Measurements from ENCODE around the gene LTB. TPM values are rescaled to one million over a fixed set of nuclear protein-coding genes. Genes with fewer than 3 reads are reported as not detected.

The LTB gene
- total and polyA plus RNA-seq, 2 of the 13 experiments (the other 11 are each of a cell fraction or from before 2014, with no cell fraction given) = 0.09 to 0.22 TPM

GRCh38 chr6:31541658-31542521 is 40.3 kb downstream of the LTB start, which contains the start of gene DDX39B (continued):
- peak; percentile 36; the same call in 1 of the 2 replicates for TF ChIP-seq ZBTB2 (CRISPR knock-in tag; IDR thresholded peaks at IDR 0.05; ENCODE audit: low read depth)
- peak; percentile 57; the same call in 1 of the 2 replicates for TF ChIP-seq ZNF317 (CRISPR knock-in tag; IDR thresholded peaks at IDR 0.05)
- peak; percentile 27 for TF ChIP-seq HNRNPLL (IDR thresholded peaks at IDR 0.05; ENCODE audit: low read depth, low read length, poor library complexity, severe bottlenecking)
- peak; percentile 67 for TF ChIP-seq POGZ (CRISPR knock-in tag; IDR thresholded peaks at IDR 0.05)
- TF ChIP-seq MXD1 (CRISPR knock-in tag; IDR thresholded peaks at IDR 0.05) = peak; percentile 47
- peak; percentile 73; the same call in 1 of the 2 replicates for TF ChIP-seq ZFP36L1 (CRISPR knock-in tag; IDR thresholded peaks at IDR 0.05)
- TF ChIP-seq KMT2A (CRISPR knock-in tag; IDR thresholded peaks at IDR 0.05) = peak; percentile 67
- peak; percentile 95 for TF ChIP-seq THRA (CRISPR knock-in tag; IDR thresholded peaks at IDR 0.05; ENCODE audit: borderline replicate concordance)
- TF ChIP-seq ARNT (IDR thresholded peaks at IDR 0.05) = no peak
- peak; percentile 63; the same call in 1 of the 2 replicates for TF ChIP-seq AHDC1 (CRISPR knock-in tag; IDR thresholded peaks at IDR 0.05; ENCODE audit: borderline replicate concordance)
- TF ChIP-seq SPEN (CRISPR knock-in tag; IDR thresholded peaks at IDR 0.05; ENCODE audit: low read depth) = peak; percentile 100
- TF ChIP-seq SATB2 (CRISPR knock-in tag; IDR thresholded peaks at IDR 0.05) = no peak; the same call in none of the 2 replicates
- TF ChIP-seq STAT5B (CRISPR knock-in tag; IDR thresholded peaks at IDR 0.05) = peak; percentile 86; the same call in 1 of the 2 replicates
- 0 out of 2 replicates have a peak, but pooled peaks have one; percentile 28 for TF ChIP-seq KDM3A (CRISPR knock-in tag; IDR thresholded peaks at IDR 0.05; ENCODE audit: low read depth)
- TF ChIP-seq ZNF570 (CRISPR knock-in tag; IDR thresholded peaks at IDR 0.05; ENCODE audit: borderline replicate concordance) = 0 out of 2 replicates have a peak, but pooled peaks have one; percentile 38
- peak; percentile 40; the same call in 1 of the 2 replicates for TF ChIP-seq ZNF510 (CRISPR knock-in tag; IDR thresholded peaks at IDR 0.05; ENCODE audit: low read depth)
- no peak for TF ChIP-seq AGO2 (optimal IDR thresholded peaks at IDR 0.05; ENCODE audit: low read depth, low read length)
- TF ChIP-seq SMYD3 (CRISPR knock-in tag; IDR thresholded peaks at IDR 0.05) = peak; percentile 86; the same call in 1 of the 2 replicates
- peak; percentile 27; the same call in 1 of the 2 replicates for TF ChIP-seq KAT2B (IDR thresholded peaks at IDR 0.05; ENCODE audit: borderline replicate concordance, low read depth, low read length)
- no peak for TF ChIP-seq SP140L (CRISPR knock-in tag; IDR thresholded peaks at IDR 0.05; ENCODE audit: borderline replicate concordance)
